Endothelial cell of umbilical vein (primary cell): ENCODE data around the gene NCKAP5.

Experiments used
- JUN ChIP-seq: IDR thresholded peaks from 2 replicates; pipeline ENCODE4 v1.6.1; 2011; ENCODE audit warnings: borderline replicate concordance, low read depth; ENCODE audit not compliant: insufficient read length, insufficient read depth
- MAX ChIP-seq: IDR thresholded peaks from 2 replicates; pipeline ENCODE4 v1.6.1; 2011; ENCODE audit not compliant: insufficient read depth, insufficient read length
- POLR2A ChIP-seq: IDR thresholded peaks from 2 replicates; pipeline ENCODE4 v1.6.1; 2012; ENCODE audit warnings: low read depth, mild to moderate bottlenecking, control low read depth, low read length
- POLR2AphosphoS5 ChIP-seq: IDR thresholded peaks from 2 replicates; pipeline ENCODE4 v1.6.1; 2012; ENCODE audit warnings: low read depth, mild to moderate bottlenecking, control low read depth, low read length, moderate library complexity; ENCODE audit not compliant: insufficient read depth
- TF ChIP-seq, protein P1 (sequence below), 2 donors: IDR thresholded peaks; 1 replicate in 1 of 2; 2 replicates in 1 of 2; pipeline ENCODE4 v1.5.1; 2011; ENCODE audit warnings: low read length in 2 of 2, mild to moderate bottlenecking in 2 of 2, moderate library complexity in 2 of 2, control low read depth in 1 of 2, inconsistent platforms in 1 of 2, low read depth in 1 of 2; ENCODE audit not compliant: insufficient read depth in 1 of 2; ENCODE audit errors: extremely low read depth in 1 of 2

GRCh38 chr2:132729522-132729921 is 838.7 kb downstream of the NCKAP5 start:
- no peak for TF ChIP-seq POLR2A
- TF ChIP-seq, protein P1, sequence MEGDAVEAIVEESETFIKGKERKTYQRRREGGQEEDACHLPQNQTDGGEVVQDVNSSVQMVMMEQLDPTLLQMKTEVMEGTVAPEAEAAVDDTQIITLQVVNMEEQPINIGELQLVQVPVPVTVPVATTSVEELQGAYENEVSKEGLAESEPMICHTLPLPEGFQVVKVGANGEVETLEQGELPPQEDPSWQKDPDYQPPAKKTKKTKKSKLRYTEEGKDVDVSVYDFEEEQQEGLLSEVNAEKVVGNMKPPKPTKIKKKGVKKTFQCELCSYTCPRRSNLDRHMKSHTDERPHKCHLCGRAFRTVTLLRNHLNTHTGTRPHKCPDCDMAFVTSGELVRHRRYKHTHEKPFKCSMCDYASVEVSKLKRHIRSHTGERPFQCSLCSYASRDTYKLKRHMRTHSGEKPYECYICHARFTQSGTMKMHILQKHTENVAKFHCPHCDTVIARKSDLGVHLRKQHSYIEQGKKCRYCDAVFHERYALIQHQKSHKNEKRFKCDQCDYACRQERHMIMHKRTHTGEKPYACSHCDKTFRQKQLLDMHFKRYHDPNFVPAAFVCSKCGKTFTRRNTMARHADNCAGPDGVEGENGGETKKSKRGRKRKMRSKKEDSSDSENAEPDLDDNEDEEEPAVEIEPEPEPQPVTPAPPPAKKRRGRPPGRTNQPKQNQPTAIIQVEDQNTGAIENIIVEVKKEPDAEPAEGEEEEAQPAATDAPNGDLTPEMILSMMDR (IDR thresholded peaks at IDR 0.05; ENCODE audit: extremely low read depth in 1 of 2, insufficient read depth in 1 of 2, low read depth in 1 of 2, low read length in 2 of 2): no peak
- TF ChIP-seq POLR2AphosphoS5: no peak
- TF ChIP-seq MAX: no peak
- no peak for TF ChIP-seq JUN
